Activated CD8-positive, alpha-beta memory T cell treated with anti-CD3 and anti-CD28 coated beads, Interleukin-2, amount 10 ng/mL, durations not matched to agents 7 days and 5 days (primary cell): Measurements from ENCODE around the gene UTP11. TPM values are rescaled to one million over a fixed set of nuclear protein-coding genes. Genes with fewer than 3 reads are reported as not detected.
"Not testable (repeated sequence)": the region's sequence is repeated elsewhere in the genome, so short reads cannot be mapped to it uniquely, and the experiment has no call there.

Source experiments
- ATAC-seq: fragments of 150-1000 bp; cut with Tn5 transposase; one replicate; pipeline ENCODE4 v1.10.0; 2021; ENCODE audit warnings: moderate library complexity
- CTCF ChIA-PET: fragments of 350-600 bp; sonication (Branson Sonifier 250); formaldehyde crosslinking; loops from one replicate; lab custom pipeline; 2021; ENCODE audit warnings: antibody characterized with exemption; lab: Charles Lee
- DNase-seq: peaks from one replicate; pipeline ENCODE4 v3.0.0-alpha.2; 2020
- H3K27ac Mint-ChIP-seq: one replicate; pipeline ENCODE4 v1.8.0; 2021; ENCODE audit warnings: mild to moderate bottlenecking, mixed read lengths
- H3K27me3 Mint-ChIP-seq: one replicate; pipeline ENCODE4 v1.8.0; 2021; ENCODE audit warnings: mixed read lengths
- H3K36me3 Mint-ChIP-seq: one replicate; pipeline ENCODE4 v1.8.0; 2021; ENCODE audit warnings: mild to moderate bottlenecking, mixed read lengths
- H3K4me1 Mint-ChIP-seq: one replicate; pipeline ENCODE4 v1.8.0; 2021; ENCODE audit warnings: mixed read lengths
- H3K4me3 Mint-ChIP-seq: one replicate; pipeline ENCODE4 v1.8.0; 2021; ENCODE audit warnings: mild to moderate bottlenecking, moderate library complexity, mixed read lengths
- H3K9me3 Mint-ChIP-seq: one replicate; pipeline ENCODE4 v1.8.0; 2022; ENCODE audit warnings: low read depth, mixed read lengths
- total RNA-seq, 2 experiments: library from RNA; stranded (reverse); gene quantifications; one replicate each; pipeline ENCODE4 v1.2.3, GENCODE V29; 2021

UTP11 gene
- total RNA-seq, 2 experiments from 2014 or later, result 32.4 to 49.6 TPM

- DNase-seq, result no peak
- Mint-ChIP-seq H3K27ac (peak overlapping the region; percentile 10), H3K4me1 (peaks cover 49% of the 10 kb centered on the region), H3K9me3 (no peaks in the 10 kb centered on the region), H3K36me3 (peaks cover 21% of the 10 kb centered on the region), H3K4me3 (no peak overlapping the region), H3K27me3 (no peaks in the 10 kb centered on the region)
- ATAC-seq, result no peak
- CTCF ChIA-PET, result interaction anchor here (1.0 to 6.9 kb wide), 8 partner anchors 10 to 809 kb away, joined by 3 to 34 read pairs (median 4); partner anchors contain the start of gene UTP11
These were observed 13.1 kb downstream of the UTP11 start for GRCh38 chr1:38025664-38026063.

- peaks cover 58% of the 10 kb centered on the region for H3K4me1 Mint-ChIP-seq
- H3K27ac Mint-ChIP-seq, result peak overlapping the region; percentile 16
- ATAC-seq (no peak), DNase-seq (peak; percentile 66)
- H3K4me3 Mint-ChIP-seq, result no peak overlapping the region
- H3K36me3 Mint-ChIP-seq, result peaks cover 20% of the 10 kb centered on the region
- H3K27me3 Mint-ChIP-seq, result no peaks in the 10 kb centered on the region
- H3K9me3 Mint-ChIP-seq, result no peaks in the 10 kb centered on the region
- CTCF ChIA-PET, result interaction anchor here (0.8 to 6.9 kb wide), 12 partner anchors 11 to 1553 kb away, joined by 3 to 34 read pairs (median 4); partner anchors contain the start of genes POU3F1 and UTP11
These were observed 14.2 kb downstream of the UTP11 start for GRCh38 chr1:38026592-38027200.

GRCh38 chr1:38027201-38028104 lies 14.9 kb downstream of the UTP11 start:
- Mint-ChIP-seq H3K27ac (peak overlapping the region; percentile 58), H3K4me1 (peaks cover 58% of the 10 kb centered on the region), H3K36me3 (peaks cover 15% of the 10 kb centered on the region), H3K4me3 (no peak overlapping the region), H3K9me3 (no peaks in the 10 kb centered on the region), H3K27me3 (no peaks in the 10 kb centered on the region)
- CTCF ChIA-PET, result interaction anchor here (0.7 to 6.9 kb wide), 15 partner anchors 9 to 1552 kb away, joined by 3 to 34 read pairs (median 4); partner anchors contain the start of genes MTF1, POU3F1 and UTP11
- DNase-seq (no peak), ATAC-seq (no peak)

GRCh38 chr1:38028105-38028591 lies 15.6 kb downstream of the UTP11 start:
- Mint-ChIP-seq H3K4me3 (no peak overlapping the region), H3K4me1 (peaks cover 58% of the 10 kb centered on the region), H3K36me3 (peaks cover 12% of the 10 kb centered on the region), H3K9me3 (no peaks in the 10 kb centered on the region), H3K27me3 (no peaks in the 10 kb centered on the region), H3K27ac (peak overlapping the region; percentile 58)
- ATAC-seq (peak; percentile 73), DNase-seq (peak; percentile 74)
- CTCF ChIA-PET, result interaction anchor here (0.5 to 6.9 kb wide), 13 partner anchors 10 to 1551 kb away, joined by 3 to 34 read pairs (median 4); partner anchors contain the start of genes MTF1, POU3F1, SF3A3 and UTP11

- H3K4me3 Mint-ChIP-seq, result no peak overlapping the region
These were observed 16.1 kb downstream of the UTP11 start for GRCh38 chr1:38028671-38029070.

GRCh38 chr1:38029081-38029681 lies 16.6 kb downstream of the UTP11 start:
- Mint-ChIP-seq H3K27ac (peak overlapping the region; percentile 82), H3K27me3 (no peaks in the 10 kb centered on the region), H3K4me3 (no peak overlapping the region), H3K9me3 (no peaks in the 10 kb centered on the region), H3K36me3 (peaks cover 7% of the 10 kb centered on the region), H3K4me1 (peaks cover 58% of the 10 kb centered on the region)
- CTCF ChIA-PET, result interaction anchor here (1.1 to 6.9 kb wide), 5 partner anchors 9 to 806 kb away, joined by 3 to 34 read pairs (median 5); partner anchors contain the start of genes SF3A3 and UTP11
- DNase-seq (no peak), ATAC-seq (no peak)

More at GRCh38 chr1:38028671-38029070, 16.1 kb downstream of the UTP11 start:
- DNase-seq (no peak), ATAC-seq (no peak)
- Mint-ChIP-seq H3K27me3 (no peaks in the 10 kb centered on the region), H3K9me3 (no peaks in the 10 kb centered on the region), H3K4me1 (peaks cover 58% of the 10 kb centered on the region), H3K27ac (peak overlapping the region; percentile 58), H3K36me3 (peaks cover 10% of the 10 kb centered on the region)
- CTCF ChIA-PET, result interaction anchor here (0.5 to 6.9 kb wide), 7 partner anchors 8 to 807 kb away, joined by 3 to 34 read pairs (median 4); partner anchors contain the start of genes MTF1, SF3A3 and UTP11

- peak overlapping the region; percentile 39 for H3K4me3 Mint-ChIP-seq
- no peaks in the 10 kb centered on the region for H3K27me3 Mint-ChIP-seq
- ATAC-seq (peak; percentile 83), DNase-seq (peak; percentile 86)
- no peaks in the 10 kb centered on the region for H3K9me3 Mint-ChIP-seq
- peaks cover 58% of the 10 kb centered on the region for H3K4me1 Mint-ChIP-seq
- H3K27ac Mint-ChIP-seq, result peak overlapping the region; percentile 82
- H3K36me3 Mint-ChIP-seq, result peaks cover 4% of the 10 kb centered on the region
- CTCF ChIA-PET, result interaction anchor here (0.9 to 6.9 kb wide), 8 partner anchors 9 to 805 kb away, joined by 3 to 34 read pairs (median 4); partner anchors contain the start of genes SF3A3 and UTP11
These were observed 17.4 kb downstream of the UTP11 start for GRCh38 chr1:38029685-38030511.

- peak overlapping the region; percentile 82 for H3K27ac Mint-ChIP-seq
- no peaks in the 10 kb centered on the region for H3K9me3 Mint-ChIP-seq
- CTCF ChIA-PET, result interaction anchor here (0.9 to 6.9 kb wide), 8 partner anchors 9 to 805 kb away, joined by 3 to 34 read pairs (median 4); partner anchors contain the start of genes SF3A3 and UTP11
- DNase-seq (no peak), ATAC-seq (no peak)
- H3K36me3 Mint-ChIP-seq, result no peaks in the 10 kb centered on the region
- peaks cover 55% of the 10 kb centered on the region for H3K4me1 Mint-ChIP-seq
- H3K27me3 Mint-ChIP-seq, result no peaks in the 10 kb centered on the region
- H3K4me3 Mint-ChIP-seq, result peak overlapping the region; percentile 39
These were observed 18.3 kb downstream of the UTP11 start for GRCh38 chr1:38030596-38031512.

GRCh38 chr1:38031513-38031866 lies 19.0 kb downstream of the UTP11 start:
- ATAC-seq, result no peak
- Mint-ChIP-seq H3K9me3 (no peaks in the 10 kb centered on the region), H3K27ac (no peak overlapping the region), H3K36me3 (no peaks in the 10 kb centered on the region), H3K4me3 (no peak overlapping the region), H3K4me1 (peaks cover 51% of the 10 kb centered on the region), H3K27me3 (no peaks in the 10 kb centered on the region)
- CTCF ChIA-PET, result no interaction called here
- DNase-seq, result no peak

GRCh38 chr1:38032992-38033391 lies 20.5 kb downstream of the UTP11 start:
- DNase-seq, H3K4me3 Mint-ChIP-seq, H3K9me3 Mint-ChIP-seq, H3K27me3 Mint-ChIP-seq, H3K36me3 Mint-ChIP-seq, ATAC-seq, H3K27ac Mint-ChIP-seq: not testable (repeated sequence)
- H3K4me1 Mint-ChIP-seq, result peaks cover 36% of the 10 kb centered on the region
- CTCF ChIA-PET, result interaction anchor here (1.2 to 1.5 kb wide), 2 partner anchors 10 to 14 kb away, joined by 3 read pairs; no protein-coding TSS in a partner anchor

- Mint-ChIP-seq H3K27ac (no peak overlapping the region), H3K9me3 (no peaks in the 10 kb centered on the region), H3K36me3 (no peaks in the 10 kb centered on the region), H3K4me3 (no peak overlapping the region), H3K27me3 (peaks cover 9% of the 10 kb centered on the region), H3K4me1 (peaks cover 17% of the 10 kb centered on the region)
- DNase-seq, result no peak
- ATAC-seq, result no peak
- CTCF ChIA-PET, result no interaction called here
These were observed 22.3 kb downstream of the UTP11 start for GRCh38 chr1:38034871-38035270.
